ENCODE results near the gene PSMD9. TPM values are rescaled to one million over a fixed set of nuclear protein-coding genes. Genes with fewer than 3 reads are reported as not detected.

Gene PSMD9
- total RNA-seq, 1 experiment from 2014 or later: 55.5 TPM

DNA sequence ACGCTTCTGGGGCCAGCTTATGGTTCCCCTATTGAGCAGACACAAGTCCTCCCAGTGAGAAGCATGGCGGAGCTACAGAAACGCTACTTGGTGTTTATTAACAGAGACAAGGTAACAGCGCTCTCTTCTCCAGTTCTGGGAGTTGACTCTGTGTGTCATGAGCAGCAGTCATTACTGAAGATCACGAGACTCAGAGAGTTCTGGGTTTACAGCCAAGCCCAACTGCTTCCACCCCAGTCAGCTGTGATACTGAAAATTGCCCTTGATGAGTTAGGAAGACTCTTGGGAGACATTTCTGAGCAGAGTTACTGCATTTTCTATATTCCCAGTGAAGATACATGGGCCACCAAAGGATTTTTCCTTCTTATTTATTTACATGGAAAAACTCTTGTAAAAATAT is 78.4 kb downstream of the PSMD9 start:
- BruUV-seq (replicated peaks): no TSS peak
- no peak overlapping the region for H3K4me2 ChIP-seq (ENCODE audit: low read length)
- no peaks in the 10 kb centered on the region for H3K27me3 ChIP-seq (ENCODE audit: insufficient read depth, low read length)
- ChIA-PET CTCF (no interaction called here), RAD21 (ENCODE audit: low non-redundant PET in 1 of 2, low total read pairs in 2 of 2, uncharacterized antibody in 2 of 2, unreplicated experiment in 2 of 2) (no interaction called here), POLR2A (no interaction called here)
- TF ChIP-seq JUND (IDR thresholded peaks at IDR 0.05): no peak
- TF ChIP-seq, protein P1, sequence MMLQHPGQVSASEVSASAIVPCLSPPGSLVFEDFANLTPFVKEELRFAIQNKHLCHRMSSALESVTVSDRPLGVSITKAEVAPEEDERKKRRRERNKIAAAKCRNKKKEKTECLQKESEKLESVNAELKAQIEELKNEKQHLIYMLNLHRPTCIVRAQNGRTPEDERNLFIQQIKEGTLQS (IDR thresholded peaks at IDR 0.05): no peak
- TF ChIP-seq MAX (IDR thresholded peaks at IDR 0.05): no peak
- TF ChIP-seq ELF1 (IDR thresholded peaks at IDR 0.05; ENCODE audit: borderline replicate concordance, low read depth): no peak
- no peak for TF ChIP-seq SIN3A (IDR thresholded peaks at IDR 0.05; ENCODE audit: low read depth)
- TF ChIP-seq TCF7L2 (IDR thresholded peaks at IDR 0.05; ENCODE audit: borderline replicate concordance, extremely low read depth, insufficient read depth, insufficient read length): no peak
- no peak for TF ChIP-seq EGR1 (IDR thresholded peaks at IDR 0.05; ENCODE audit: low read depth)
- TF ChIP-seq POLR2A (IDR thresholded peaks at IDR 0.05; ENCODE audit: borderline replicate concordance, extremely low read depth, insufficient read depth, insufficient read length): no peak
- no peak for TF ChIP-seq FOSL1 (IDR thresholded peaks at IDR 0.05; ENCODE audit: low read depth)
- TF ChIP-seq EZH2 (IDR thresholded peaks at IDR 0.05): no peak
- no peak overlapping the region for H2AFZ ChIP-seq (ENCODE audit: low read depth, low read length, poor library complexity, severe bottlenecking)
- no peak overlapping the region for H3K4me3 ChIP-seq (replicated peaks in 1 of 2; ENCODE audit: low read depth in 1 of 2, low read length in 2 of 2)
- intact Hi-C loops (cut with micrococcal nuclease): no loop called here
- DNase-seq (ENCODE audit: low read depth, low spot score) (no peak), ATAC-seq (no peak)
- H3K79me2 ChIP-seq (ENCODE audit: insufficient read depth, low read length): no peaks in the 10 kb centered on the region
- H3K9me3 ChIP-seq (ENCODE audit: control insufficient read depth in 1 of 2, insufficient read depth in 1 of 2, low read depth in 1 of 2, low read length in 2 of 2): no peaks in the 10 kb centered on the region
- no peaks in the 10 kb centered on the region for H4K20me1 ChIP-seq (ENCODE audit: insufficient read depth)
- H3K9me2 ChIP-seq (ENCODE audit: insufficient read depth): no peaks in the 10 kb centered on the region
- no peaks in the 10 kb centered on the region for H3K36me3 ChIP-seq (ENCODE audit: control insufficient read depth in 1 of 2, insufficient read depth in 2 of 2, low read length in 2 of 2)
- H3K4me1 ChIP-seq (ENCODE audit: control insufficient read depth in 1 of 2, insufficient read depth in 2 of 2, low read length in 2 of 2): peaks cover 0 to 6% of the 10 kb centered on the region in 2 experiments; a peak in 1 of 4 replicates
- no peak overlapping the region for H3K9ac ChIP-seq (ENCODE audit: low read length)
- no peak overlapping the region for H3K27ac ChIP-seq (ENCODE audit: low read depth, low read length)

Other genes with a start within 250 kb of the PSMD9 start
- 0.34 TPM for gene MORN3, start 219.1 kb upstream of the PSMD9 start, total RNA-seq (2021; ENCODE audit: unreplicated experiment)
- 20.5 TPM for gene TMEM120B, start 176.0 kb upstream of the PSMD9 start, total RNA-seq (2021; ENCODE audit: unreplicated experiment)
- 116 TPM for gene RHOF, start 95.1 kb upstream of the PSMD9 start, total RNA-seq (2021; ENCODE audit: unreplicated experiment)
- 17.5 TPM for gene SETD1B, start 84.8 kb upstream of the PSMD9 start, total RNA-seq (2021; ENCODE audit: unreplicated experiment)
- gene HPD, start 29.9 kb upstream of the PSMD9 start, total RNA-seq (2021; ENCODE audit: unreplicated experiment): 1.1 TPM
- gene CFAP251, start 29.8 kb downstream of the PSMD9 start, total RNA-seq (2021; ENCODE audit: unreplicated experiment): 2.6 TPM
- 14.2 TPM for gene BCL7A, start 133.1 kb downstream of the PSMD9 start, total RNA-seq (2021; ENCODE audit: unreplicated experiment)
- gene MLXIP, start 190.0 kb downstream of the PSMD9 start, total RNA-seq (2021; ENCODE audit: unreplicated experiment): 46.3 TPM

Measured in HCT116 (cell line).